Measurements from ENCODE around the gene SCN4B.
A peak's percentile ranks its signal among the peaks of the same experiment; 100 is the strongest.

SCN4B gene

GRCh38 chr11:118172356-118172755 lies 19.7 kb upstream of the SCN4B start:
- DNase-seq = no peak

GRCh38 chr11:118171269-118172062 lies 18.8 kb upstream of the SCN4B start:
- DNase-seq = peak; percentile 72

- no peak for DNase-seq
Measured at GRCh38 chr11:118170882-118171268, 18.3 kb upstream of the SCN4B start.

DNA sequence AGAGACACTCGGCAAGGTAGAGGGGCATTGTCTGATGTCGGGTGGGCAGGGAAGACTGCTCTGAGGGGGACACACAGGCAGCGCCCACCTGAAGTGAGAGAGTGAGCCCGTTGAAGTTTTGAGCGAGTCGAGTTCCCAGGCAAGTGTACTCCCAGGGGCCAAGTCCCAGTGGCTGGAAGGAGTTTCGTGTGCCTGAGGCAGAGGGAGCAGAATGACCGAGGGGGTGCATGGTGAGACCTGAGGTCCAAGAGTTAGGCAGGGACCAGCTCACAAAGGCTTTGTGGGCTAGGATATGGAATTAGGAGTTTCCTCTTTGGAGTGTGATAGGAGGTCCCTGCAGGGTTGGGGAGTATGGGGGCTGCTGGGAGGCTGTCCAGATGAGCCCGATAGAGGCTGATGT lies 17.6 kb upstream of the SCN4B start:
- no peak for DNase-seq

DNA sequence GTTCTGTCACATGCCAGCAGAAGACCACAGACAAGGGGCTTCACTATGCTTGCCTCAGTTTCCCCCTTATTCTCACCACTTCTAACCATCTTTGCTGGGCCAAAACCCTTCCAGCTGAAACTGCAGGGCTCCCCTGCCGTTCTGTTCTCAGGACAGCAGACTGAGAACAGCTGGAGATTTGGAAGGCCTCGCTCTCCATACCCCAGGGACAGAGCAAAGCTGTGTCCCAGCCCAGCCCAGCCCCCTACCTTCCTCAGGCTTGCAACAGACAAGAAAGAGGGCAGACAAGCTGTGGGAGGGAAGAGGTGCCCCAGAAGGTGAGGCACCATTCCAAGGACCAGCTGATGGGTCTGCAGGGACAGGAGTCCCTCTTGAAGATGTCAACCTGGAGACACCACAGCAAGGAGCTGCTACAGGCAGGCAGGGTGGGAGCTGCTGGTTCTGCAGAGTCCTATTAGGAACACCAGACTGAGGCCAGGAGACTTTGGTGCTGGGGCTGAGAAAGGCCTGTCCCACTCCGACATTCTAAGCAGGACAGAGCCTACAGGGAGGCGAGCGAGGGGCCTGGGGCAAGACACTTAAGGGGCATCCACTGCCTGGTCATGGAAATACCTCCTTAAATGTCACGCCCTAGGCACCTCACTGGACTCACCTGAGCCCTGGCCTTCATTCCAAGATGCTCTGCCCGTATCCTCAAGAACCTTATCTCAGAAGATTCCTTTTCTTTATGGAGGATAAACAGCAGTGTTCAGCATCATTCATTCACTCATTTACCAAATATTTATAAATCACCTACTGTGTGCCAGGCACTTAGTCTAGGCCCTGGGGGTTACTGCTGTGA lies 16.9 kb upstream of the SCN4B start:
- no peak for DNase-seq

DNA sequence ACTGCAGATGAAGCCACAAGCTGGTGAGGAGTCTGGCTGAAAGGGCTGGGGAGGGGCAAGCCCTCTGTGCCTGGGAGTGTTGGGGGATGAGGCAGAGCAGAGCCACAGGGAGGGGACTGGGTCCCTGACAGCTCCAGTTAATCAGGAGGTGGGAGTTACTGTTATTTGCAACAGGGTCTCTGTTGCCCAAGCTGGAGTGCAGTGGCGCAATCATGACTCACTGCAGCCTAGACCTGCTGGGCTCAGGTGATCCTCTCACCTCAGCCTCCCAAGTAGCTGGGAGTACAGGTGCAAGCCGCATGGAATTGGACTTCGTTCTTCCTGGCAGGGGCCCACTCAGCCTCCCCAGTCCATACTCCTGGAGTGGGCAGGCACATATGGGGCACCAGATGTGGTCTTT lies 16.1 kb upstream of the SCN4B start:
- DNase-seq = no peak

DNA sequence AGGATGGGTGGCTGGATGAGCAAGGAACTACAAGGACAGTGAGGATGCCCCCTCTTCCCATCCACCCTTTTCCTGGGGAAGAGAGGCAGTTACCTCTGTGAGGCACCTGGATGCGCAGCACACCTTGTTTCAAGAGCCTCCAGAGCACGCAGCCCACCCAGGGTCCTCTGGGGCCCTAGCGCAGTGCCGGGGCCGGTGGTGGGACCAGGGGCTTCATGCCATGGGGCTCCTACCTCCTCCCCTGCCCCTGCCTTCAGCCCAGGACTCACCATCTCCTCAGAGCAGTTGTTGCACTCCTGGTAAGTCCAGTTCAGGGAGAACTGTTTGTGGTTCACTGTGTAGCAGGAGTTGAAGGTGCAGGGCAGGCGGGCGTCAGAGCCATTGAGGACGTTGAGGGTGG lies 15.7 kb upstream of the SCN4B start:
- DNase-seq = no peak

GRCh38 chr11:118167906-118168305 lies 15.3 kb upstream of the SCN4B start:
- DNase-seq = no peak

GRCh38 chr11:118167253-118167652 lies 14.6 kb upstream of the SCN4B start:
- no peak for DNase-seq

- DNase-seq = no peak
Measured at GRCh38 chr11:118166641-118167040, 14.0 kb upstream of the SCN4B start.

GRCh38 chr11:118164885-118165284 lies 12.3 kb upstream of the SCN4B start:
- DNase-seq = no peak

DNA sequence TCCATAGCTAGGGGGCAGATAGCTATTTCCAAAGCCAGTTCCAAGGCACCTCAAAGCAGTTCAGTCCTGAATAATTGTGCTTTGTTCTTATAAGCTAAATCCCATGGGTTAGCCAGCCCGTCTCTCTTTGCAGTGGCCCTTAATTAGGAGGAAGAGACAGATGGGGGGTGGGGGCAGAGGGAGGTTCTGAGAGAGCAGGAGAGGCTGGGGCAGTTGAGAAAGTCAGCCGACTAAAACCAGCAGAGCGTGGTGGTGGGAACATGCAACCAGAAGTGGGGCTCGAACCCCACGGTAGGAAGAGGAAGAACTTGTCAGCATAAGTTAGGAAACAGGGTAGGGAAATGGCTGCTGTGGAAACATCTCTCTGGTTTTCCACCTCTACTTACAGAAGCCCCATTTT lies 10.9 kb upstream of the SCN4B start:
- no peak for DNase-seq

DNA sequence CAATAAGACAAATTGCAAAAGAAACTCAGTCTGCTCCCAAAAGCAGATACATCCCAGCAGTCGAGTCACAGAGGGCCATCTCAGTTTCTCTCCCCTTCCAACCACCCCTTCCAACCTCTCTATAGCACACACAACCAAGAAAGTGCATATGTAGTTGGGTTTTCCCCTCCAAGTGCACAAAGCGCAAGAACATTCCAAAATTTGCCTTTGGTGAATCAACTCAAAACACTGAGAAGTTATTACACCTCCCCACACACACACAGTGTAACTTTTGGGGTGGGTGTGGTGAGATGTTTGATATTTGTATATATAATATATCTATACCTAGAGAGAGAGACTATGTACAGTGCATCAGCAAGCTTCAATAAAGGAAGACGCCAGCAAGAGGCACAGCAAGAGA lies 10.2 kb upstream of the SCN4B start:
- no peak for DNase-seq

DNA sequence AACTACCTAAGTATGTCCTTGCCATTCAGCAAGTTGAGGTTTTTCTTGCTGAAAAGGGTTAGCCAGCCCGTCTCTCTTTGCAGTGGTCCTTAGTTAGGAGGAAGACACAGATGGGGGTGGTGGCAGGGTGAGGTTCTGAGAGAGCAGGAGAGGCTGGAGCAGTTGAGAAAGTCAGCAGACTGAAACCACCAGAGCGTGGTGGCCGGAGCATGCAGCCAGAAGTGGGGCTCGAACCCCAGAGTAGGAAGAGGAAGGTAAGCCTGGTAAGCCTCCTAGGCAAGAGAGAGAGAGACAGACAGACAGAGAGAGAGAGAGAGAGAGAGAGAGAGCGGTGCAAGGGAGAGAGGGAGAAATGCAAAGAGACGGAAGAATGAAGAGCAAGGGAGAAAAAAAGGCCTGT lies 9.2 kb upstream of the SCN4B start:
- DNase-seq = no peak

GRCh38 chr11:118157186-118157895 lies 4.7 kb upstream of the SCN4B start:
- no peak for DNase-seq

DNA sequence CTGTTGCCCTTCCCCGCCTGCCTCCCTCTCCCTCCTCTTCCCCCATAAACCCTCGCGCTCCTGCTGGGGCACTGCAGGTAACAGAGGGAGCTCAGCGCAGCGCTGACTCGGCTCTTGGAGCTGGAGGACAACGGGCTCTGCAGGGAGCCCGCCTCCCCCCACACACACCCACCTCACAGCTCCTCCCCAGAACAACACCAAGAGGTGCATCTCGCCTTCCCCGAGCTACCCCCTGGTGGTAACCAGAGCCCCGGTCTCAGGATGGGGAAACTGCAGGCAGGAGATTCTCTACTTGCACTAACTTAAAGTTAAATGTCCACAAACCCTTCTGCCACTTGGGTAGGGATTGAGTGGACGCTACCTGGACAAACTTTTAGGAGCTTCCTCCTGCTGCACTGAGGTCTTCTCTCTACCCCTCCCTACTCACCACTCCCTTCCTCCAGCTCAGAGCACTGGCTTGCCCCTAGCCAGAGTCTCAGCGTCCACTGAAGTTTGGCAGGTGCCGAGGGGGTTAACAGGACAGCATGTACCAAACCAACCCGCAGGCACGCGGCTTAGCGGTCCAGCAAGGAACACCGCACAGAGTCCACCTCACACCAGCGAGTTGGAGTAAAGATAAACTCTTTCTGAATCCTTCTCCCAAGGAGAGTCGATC lies 4.0 kb upstream of the SCN4B start:
- peak; percentile 12 for DNase-seq

GRCh38 chr11:118155776-118156530 lies 3.3 kb upstream of the SCN4B start:
- no peak for DNase-seq

DNA sequence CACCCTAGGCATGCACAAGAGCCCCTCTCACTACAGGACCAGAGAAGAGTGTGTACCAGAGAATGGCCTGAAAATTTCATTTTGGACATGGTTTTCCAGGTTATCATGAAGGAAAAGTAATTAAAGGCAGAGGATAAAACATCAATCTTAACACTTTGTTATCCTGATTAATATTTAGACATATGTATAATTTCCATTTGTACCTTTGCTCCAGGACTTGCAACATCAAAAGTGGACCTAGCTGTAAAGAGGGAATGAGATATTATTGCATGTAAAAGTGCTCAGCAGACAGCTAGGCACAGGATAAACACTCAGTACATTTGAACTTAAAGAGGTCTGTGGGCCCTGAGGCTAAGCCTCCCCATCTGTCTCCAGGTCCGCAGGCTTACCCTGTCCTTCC lies 2.0 kb upstream of the SCN4B start:
- DNase-seq = no peak

DNA sequence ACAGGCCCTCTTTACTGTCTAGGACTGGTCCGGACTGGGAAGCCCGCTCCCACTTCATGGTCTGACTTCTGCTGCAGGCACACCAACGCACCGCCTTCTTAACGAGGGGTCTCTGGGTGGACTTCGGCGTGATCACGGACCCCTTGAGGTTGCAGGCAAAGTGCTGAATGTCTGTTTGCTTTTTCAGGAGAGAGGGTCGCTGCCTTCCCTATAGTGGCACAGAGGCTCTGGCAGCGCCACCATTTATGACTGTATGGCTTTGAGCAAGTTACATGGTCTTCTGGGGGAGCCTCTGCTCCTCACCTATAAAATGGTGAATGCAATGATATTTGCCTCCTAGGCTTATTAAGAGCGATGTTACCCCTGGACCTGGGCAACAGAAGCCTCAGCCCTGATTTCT lies 1.4 kb upstream of the SCN4B start:
- DNase-seq = no peak

GRCh38 chr11:118153516-118153915 lies 893 bp upstream of the SCN4B start:
- no peak for DNase-seq

DNA sequence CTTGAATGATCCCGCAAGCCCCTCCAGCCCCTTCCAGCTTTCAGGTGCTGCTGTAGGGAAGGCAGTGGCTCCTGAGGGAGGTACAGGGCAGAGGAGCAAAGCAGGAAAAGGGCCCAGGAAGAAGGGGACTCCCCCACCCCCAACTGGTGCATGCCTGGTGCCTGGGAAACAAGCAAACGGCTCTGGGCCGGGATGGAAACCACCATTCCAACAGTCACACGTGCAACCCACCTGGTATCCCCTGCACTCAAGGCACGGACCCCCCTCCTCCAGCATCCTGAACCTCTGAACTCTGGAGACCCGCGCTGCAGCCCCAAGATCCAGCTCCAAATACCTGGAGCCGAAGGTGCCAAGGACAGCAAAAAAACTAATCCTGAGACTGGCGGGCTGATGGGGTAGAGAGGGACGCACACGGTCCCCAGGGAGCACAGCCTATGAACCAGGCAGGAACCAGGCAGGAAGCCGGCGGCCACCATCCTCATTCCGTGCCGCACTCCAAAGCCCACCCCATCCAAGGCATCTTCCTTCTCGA lies 537 bp downstream of the SCN4B start:
- DNase-seq = no peak

- DNase-seq = no peak
Measured at GRCh38 chr11:118151431-118151830, 1.2 kb downstream of the SCN4B start.
